GM12875 (cell line): ENCODE measurements around the gene STK31.
"Not testable (repeated sequence)": the region's sequence is repeated elsewhere in the genome, so short reads cannot be mapped to it uniquely, and the experiment has no call there.

Experiments
- H3K4me3 ChIP-seq: one replicate; pipeline ENCODE4 v1.5.1; 2011; ENCODE audit warnings: low read depth, low read length, control low read depth
- TF ChIP-seq, protein P1 (sequence below): IDR thresholded peaks from 2 replicates; pipeline ENCODE4 v1.5.1; 2011; ENCODE audit warnings: low read depth, mild to moderate bottlenecking, control low read depth, inconsistent platforms, low read length, moderate library complexity, borderline replicate concordance; ENCODE audit not compliant: insufficient read depth

STK31 gene

DNA sequence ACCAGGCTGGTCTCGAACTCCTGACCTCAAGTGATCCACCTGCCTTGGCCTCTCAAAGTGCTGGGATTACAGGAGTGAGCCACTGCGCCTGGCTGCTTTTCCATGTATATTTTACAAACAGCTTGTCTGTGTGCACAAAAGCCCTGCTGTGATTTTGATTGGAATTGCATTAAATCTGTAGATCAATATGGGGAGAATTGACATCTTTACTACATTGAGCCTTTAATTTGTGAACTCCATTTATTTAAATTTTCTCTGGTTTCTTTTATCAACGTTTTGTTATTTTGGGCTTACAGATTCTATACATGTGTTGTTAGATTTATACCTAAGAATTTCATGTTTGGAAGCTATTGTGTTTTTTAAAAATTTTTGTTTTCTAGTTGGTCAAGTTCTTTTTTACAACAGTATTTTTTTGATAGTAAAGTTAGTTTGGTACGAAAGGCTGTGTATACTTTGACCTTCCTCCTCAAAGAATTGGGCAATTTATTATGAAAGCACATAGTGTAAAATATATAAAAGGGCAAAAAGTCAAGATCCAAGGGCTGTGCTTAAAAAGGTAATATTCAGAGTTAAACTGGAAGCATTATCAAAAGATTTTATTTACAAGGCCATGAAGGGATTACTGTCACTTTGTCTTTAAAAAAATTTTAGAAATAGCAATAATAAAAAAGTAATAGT lies 92.8 kb downstream of the STK31 start:
- no peak overlapping the region for H3K4me3 ChIP-seq
- TF ChIP-seq, protein P1, sequence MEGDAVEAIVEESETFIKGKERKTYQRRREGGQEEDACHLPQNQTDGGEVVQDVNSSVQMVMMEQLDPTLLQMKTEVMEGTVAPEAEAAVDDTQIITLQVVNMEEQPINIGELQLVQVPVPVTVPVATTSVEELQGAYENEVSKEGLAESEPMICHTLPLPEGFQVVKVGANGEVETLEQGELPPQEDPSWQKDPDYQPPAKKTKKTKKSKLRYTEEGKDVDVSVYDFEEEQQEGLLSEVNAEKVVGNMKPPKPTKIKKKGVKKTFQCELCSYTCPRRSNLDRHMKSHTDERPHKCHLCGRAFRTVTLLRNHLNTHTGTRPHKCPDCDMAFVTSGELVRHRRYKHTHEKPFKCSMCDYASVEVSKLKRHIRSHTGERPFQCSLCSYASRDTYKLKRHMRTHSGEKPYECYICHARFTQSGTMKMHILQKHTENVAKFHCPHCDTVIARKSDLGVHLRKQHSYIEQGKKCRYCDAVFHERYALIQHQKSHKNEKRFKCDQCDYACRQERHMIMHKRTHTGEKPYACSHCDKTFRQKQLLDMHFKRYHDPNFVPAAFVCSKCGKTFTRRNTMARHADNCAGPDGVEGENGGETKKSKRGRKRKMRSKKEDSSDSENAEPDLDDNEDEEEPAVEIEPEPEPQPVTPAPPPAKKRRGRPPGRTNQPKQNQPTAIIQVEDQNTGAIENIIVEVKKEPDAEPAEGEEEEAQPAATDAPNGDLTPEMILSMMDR: no peak

DNA sequence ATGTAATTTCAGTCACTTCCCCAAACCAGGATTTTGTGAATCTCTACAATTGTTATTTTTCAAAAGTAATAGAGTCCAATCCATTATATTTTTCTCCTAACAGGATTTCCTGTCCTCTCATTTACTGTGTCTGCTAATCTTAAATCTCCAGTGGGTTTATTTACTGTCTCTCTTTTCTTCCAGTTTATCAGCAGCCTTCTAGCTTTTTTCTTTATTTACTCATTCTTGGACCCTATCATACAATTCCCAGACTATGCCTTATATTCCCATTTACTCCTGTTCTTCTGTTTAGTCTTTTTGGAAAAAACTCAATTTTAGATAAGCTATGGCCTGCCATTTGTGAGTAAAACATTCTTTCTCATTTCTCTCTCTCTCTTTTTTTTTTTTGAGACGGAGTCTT lies 94.7 kb downstream of the STK31 start:
- H3K4me3 ChIP-seq: no peak overlapping the region
- TF ChIP-seq, protein P1: no peak

DNA sequence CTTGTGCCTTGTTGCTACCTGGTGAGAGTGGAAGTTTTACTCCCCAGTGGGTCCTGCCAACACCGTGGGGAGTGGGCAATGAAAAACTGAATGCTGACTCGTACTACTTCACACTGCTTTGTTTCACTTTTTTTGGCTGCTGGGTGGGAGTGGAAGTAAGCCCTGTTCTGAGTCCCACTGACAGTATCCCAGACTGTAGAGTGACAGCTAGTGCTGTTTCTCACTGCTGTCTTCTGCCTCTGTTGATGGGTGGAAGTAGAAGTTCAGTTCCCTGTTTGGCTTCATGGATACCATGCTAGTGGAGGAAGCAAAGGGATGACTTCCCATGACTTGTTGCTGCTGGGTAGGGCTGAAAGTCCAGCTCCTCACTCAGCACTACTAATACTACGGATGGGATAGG lies 98.4 kb downstream of the STK31 start:
- TF ChIP-seq, protein P1: no peak
- no peak overlapping the region for H3K4me3 ChIP-seq

DNA sequence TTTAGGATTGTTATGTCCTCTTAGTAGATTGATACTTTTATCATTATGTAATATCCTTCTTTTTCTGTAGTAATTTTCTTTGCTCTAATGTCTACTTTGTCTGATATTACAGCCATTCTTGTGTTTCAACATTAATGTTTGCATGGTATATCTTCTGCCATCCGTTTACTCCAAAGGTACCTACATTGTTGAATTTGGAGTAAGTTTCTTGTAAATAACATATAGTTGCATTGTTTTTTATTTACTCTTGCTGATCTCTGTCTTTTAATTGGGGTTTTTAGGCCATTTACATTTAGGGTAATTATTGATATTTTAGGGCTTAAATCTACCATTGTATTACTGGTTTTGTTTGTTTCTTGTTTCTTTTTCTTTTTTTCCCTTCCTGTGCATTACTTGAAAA lies 100.1 kb downstream of the STK31 start:
- TF ChIP-seq, protein P1: no peak
- no peak overlapping the region for H3K4me3 ChIP-seq

DNA sequence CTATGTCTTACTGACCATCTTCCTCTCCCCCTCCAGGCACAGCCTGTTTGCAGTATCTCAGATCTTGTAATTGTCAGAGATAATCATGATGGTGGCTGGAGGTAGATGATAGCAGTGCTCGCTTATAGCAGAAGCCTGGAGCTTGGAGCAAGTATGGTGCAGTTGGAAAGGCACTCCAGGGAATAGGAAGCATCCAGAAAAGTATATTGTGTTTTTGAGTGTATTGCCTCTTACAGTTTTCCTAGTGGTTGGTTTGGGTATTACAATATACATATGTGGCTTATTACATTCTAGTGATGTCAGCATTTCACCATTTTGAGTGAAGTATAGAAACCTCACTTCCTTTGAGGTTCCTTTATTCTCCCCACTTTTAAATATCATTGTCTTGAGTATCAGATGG lies 101.5 kb downstream of the STK31 start:
- H3K4me3 ChIP-seq: no peak overlapping the region
- TF ChIP-seq, protein P1: no peak

DNA sequence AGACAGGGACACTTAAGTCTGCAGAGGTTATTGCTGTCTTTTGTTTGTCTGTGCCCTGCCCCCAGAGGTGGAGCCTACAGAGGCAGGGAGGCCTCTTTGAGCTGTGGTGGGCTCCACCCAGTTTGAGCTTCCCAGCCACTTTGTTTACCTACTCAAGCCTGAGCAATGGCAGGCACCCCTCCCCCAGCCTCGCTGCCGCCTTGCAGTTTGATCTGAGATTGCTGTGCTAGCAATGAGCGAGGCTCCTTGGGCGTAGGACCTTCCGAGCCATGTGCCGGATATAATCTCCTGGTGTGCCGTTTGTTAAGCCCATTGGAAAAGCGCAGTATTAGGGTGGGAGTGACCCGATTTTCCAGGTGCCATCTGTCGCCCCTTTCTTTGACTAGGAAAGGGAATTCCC lies 118.1 kb downstream of the STK31 start:
- not testable (repeated sequence) for H3K4me3 ChIP-seq

DNA sequence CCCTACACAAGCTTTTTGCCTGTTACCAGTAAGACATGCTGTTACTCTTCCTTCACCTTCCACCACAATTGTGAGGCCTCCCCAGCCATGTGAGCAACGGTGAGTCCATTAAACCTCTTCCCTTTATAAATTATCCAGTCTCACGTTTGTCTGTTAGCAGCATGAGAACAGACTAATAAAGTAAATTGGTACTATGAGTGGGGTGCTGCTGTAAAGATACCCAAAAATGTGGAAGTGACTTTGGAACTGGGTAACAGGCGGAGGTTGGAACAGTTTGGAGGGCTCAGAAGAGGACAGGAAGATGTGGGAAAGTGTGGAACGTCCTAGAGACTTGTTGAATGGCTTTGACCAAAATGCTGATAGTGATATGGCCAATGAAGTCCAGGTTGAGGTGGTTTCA lies 122.7 kb downstream of the STK31 start:
- H3K4me3 ChIP-seq: not testable (repeated sequence)

DNA sequence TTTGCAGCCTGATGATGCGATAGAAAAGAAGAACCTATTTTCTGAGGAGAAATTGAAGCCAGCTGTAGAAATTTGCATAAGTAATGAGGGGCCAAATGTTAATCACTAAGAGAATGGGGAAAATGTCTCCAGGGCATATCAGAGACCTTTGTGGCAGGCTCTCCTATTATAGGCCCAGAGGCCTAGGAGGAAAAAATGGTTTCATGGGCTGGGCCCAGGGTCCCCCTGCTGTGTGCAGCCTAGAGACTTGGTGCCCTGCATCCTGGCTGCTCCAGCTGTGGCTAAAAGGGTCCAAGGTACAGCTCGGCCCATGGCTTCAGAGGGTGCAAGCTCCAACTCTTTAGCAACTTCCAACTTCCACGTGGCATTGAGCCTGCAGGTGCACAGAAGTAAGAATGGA lies 123.4 kb downstream of the STK31 start:
- TF ChIP-seq, protein P1: no peak
- no peak overlapping the region for H3K4me3 ChIP-seq

DNA sequence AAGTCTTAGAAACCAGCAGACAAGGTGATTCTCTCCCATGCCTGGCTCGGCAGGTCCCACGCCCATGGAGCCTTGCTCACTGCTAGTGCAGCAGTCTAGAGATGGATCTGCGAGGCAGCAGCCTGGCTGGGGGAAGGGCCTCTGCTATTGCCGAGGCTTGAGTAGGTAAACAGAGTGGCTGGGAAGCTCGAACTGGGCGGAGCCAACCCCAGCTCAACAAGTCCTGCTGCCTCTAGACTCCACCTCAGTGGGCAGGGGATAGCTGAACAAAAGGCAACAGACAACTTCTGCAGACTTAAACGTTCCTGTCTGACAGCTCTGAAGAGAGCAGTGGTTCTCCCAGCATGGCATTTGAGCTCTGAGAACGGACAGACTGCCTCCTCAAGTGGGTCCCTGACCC lies 134.8 kb downstream of the STK31 start:
- H3K4me3 ChIP-seq: not testable (repeated sequence)
